Measurements from ENCODE around the gene OSTM1. TPM values are rescaled to one million over a fixed set of nuclear protein-coding genes. Genes with fewer than 3 reads are reported as not detected.
A peak's percentile ranks its signal among the peaks of the same experiment; 100 is the strongest.
"Not testable (repeated sequence)": the region's sequence is repeated elsewhere in the genome, so short reads cannot be mapped to it uniquely, and the experiment has no call there.

Gene OSTM1
- total RNA-seq, 1 experiment from 2014 or later, result 29.8 TPM

DNA sequence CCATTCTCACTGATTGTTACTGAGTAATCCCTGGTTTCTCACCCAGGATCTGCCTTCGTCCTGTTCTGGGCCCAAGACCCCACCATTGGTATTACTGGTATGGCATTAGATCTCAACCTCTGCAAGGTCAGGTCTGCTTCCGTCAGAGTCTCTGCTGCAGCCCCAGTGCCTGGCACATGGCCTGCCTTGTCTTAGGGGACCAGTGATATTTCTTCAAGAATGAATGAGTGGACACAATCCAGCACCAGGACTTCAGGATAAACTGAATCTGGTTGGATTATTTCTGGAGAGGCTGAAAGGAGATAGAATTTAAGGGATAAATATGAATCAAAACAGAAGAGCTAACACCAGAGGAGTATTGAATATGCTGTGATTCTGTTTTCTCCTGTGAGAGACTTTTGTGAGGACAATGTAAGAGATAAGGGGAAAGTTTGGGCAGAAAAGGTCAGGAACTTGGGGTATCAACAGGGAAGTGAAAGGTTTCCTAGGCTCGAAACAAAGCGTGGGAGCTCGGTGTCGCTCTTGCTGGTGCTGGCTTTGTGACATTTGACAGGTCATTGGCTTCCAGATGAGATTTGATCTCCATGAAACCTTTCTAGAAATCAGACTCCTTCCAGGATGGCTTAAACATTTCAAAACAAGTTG is 53.9 kb downstream of the OSTM1 start:
- no peak for DNase-seq (ENCODE audit: low spot score)

DNA sequence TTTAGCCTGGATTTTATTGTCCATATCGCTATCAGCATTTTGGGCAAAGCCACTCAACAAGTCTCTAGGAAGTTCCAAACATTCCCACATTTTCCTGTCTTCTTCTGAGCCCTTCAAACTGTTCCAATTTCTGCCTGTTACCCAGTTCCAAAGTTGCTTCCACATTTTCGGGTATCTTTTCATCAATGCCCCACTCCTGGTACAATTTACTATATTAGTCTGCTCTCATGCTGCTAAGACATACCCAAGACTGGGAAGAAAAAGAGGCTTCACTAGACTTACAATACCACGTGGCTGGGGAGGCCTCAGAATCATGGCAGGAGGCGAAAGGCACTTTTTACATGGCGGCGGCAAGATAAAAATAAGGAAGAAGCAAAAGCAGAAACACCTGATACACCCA is 58.3 kb downstream of the OSTM1 start:
- not testable (repeated sequence) for DNase-seq (ENCODE audit: low spot score)

DNA sequence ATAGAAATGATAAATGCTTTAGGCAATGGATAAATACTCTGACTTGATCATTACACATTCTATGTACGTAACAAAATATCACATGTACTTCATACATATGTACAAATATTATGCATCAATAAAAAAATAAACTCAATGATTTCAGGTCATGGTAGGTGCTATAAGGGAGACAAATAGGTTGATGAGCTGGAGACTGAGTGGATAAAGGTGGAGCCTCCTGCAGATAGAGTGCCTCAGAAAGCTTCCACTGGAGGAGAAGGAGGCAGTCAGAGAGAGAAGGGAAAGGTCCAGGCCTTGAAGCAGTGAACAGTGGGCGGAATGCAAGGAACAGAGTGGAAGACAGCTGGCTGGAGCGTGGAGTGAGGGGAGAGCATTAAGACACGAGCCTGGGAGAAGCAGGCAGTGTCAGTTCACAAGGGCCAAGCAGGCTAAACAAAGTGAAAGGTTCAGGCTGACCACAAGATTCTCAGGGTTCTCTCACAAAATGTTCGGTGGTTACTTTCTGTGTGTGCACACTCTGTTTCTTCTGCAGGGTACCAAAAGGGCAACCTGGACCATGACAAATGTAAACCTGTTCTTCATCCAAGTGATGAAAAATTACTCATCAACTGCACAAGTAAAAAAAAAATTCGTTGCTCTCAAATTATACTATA is 60.6 kb downstream of the OSTM1 start:
- no peak for DNase-seq (ENCODE audit: low spot score)

DNA sequence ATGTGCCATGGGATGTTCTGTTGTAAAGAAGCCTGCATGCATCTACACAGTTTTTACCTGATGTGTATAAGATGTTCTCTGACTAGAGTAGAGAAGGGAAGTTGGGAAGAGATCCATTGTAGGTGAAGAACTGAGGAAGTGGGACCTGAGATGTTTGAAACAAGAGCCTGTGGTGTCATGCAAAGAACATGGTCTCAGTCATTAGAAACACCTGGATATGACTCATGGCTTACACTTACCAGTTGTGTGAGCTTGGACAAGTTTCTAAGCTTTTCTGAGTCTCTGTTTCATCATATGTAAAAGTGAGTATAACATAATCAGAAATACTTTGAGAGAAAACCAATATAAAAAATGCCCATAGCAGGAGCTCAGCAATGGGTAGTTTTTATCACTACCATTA is 64.6 kb downstream of the OSTM1 start:
- DNase-seq (ENCODE audit: low spot score), result no peak

DNA sequence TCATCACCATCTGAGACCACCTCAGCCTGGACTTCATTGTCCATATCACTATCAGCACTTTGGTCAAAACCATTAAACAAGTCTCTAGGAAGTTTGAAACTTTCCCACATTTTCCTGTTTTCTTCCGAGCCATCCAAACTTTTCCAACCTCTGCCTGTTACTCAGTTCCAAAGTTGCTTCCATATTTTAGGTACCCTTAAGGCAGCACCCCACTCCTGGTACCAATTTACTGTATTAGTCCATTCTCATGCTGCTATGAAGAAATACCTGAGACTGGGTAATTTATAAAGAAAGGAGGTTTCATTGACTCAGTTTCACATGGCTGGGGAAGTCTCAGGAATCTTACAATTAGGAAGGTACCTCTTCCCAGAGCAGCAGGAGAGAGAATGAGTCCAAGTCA is 65.3 kb downstream of the OSTM1 start:
- DNase-seq (ENCODE audit: low spot score), result not testable (repeated sequence)

DNA sequence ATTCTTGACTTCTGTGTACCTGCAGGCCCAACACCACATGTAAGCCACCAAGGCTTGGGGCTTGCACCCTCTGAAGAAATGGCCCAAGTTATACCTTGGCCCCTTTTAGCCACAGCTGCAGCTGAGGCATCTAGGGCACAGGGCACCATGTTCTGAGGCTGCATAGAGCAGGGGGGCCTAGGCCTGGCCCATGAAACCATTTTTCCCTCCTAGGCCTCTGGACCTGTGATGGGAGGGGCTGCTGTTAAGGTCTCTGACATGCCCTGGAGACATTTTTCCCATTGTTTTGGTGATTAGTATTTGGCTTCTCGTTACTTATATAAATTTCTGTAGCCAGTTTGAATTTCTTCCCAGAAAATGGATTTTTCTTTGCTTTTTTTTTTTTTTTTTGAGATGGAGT is 66.2 kb downstream of the OSTM1 start:
- DNase-seq (ENCODE audit: low spot score), result no peak

DNA sequence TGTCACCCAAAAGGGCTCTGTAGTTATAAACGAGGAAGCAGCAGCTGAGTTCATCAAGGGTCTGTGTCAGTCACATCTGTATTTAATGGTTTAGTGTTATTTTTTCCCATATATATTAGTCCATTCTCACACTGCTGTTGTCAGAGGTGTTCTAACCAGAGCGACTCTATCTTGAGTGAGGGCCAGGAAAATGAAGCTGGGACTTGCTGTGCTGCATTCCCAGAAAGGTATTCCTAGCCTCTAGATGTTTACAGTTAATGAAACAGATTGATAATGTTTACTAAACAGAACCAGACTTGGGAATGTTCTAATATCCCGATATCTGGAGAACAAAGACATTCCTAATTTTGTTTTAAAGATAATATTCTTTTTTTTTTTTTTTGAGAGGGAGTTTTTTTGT is 68.6 kb downstream of the OSTM1 start:
- DNase-seq (ENCODE audit: low spot score), result no peak

DNA sequence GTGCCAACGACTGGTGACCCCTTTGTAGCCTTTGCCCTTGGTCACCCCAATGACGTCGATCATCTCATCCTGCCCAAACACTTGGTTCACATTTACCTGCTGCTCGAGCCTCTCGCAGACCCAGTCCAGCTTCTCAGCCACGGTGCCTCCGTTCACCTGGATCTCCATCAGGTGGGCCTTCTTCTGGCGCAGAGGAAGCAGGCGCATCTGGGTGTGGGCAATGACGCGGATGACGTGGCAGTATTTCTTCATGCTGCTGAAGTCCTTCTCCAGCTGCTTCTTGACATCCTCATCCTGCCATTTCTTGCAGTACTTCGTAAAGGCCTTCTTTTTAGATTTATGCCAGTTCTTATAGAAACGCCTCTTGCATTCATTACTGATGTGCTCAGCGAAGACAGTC is 69.7 kb downstream of the OSTM1 start:
- no peak for DNase-seq (ENCODE audit: low spot score)

DNA sequence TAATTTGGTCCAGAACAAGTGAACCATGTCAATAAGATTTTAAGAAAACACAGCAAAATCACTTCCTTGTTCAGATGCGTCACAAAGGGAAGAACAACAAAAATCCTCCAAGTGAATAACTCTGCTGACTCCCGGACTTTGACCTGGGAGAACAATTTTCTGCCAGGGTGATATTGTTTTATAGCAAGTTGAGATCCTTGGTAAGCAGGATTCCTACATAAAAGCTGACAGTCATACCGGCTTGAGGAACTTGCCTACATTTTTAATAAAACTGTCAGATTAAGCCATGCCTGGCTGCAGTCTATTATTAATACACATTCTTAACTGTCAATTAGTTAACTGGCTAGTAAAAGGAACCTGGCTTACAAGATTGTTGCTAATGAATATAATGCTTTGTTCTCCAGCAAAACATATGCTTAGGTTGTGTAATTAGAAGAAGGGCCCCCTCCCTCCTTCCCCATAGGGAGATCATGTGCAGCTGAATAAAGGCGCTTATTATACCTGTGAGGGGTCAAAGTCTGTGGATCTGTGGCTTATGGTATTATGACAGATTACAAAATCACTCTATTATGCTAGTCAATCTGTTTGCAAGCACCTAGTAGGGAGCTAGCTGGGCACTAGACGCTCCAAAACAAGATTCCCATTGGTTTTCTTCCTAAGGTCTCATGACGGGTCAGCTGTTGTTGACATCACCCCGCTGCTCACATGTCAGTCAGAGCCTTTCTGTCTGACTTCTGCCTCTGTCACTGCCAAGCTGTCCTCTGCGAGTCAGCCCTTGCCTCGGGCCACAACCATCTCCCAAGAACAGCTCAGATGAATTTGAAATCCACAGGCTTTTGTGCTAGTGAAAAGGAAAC is 71.9 kb downstream of the OSTM1 start:
- DNase-seq (ENCODE audit: low spot score), result peak; percentile 5

DNA sequence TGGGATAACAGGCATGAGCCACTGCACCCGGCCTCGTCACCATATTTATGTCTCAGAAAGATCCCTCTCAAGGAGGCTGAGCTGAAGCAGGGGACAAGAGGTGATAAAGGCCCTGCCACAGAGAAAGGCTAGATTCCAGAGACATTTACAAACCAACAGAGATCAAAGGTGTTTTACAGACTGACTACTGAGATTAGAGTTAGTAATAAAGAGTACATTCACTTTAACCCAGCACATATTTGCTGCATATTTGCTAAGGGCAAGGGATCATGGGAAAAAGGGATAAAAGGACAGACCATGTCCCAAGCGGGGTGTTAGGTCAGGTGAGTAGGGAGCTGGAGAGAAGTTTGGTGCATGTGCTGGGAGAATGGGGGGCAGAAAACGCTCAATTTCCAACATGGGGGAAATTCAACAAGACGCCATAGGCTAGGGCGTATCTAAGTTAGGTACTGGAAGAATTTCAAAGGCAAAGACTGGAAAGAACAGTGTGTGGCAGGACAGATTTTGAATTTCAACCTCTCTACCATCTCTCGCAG is 72.8 kb downstream of the OSTM1 start:
- DNase-seq (ENCODE audit: low spot score), result no peak

DNA sequence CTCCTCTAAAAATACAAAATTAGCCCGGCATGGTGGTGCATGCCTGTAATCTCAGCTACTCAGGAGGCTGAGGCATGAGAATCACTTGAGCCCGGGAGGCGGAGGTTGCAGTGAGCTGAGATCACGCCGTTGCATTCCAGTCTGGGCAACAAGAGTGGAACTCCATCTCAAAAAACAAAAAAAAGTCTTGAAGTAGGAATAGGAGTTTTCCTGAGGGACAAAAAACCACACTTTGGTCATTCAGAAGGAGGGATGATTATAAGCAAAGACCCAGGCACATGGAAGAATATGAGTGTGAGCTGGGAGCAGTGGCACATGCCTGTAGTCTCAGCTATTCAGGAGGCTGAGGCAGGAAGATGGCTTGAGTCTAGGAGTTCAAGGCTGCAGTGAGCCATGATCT is 74.3 kb downstream of the OSTM1 start:
- not testable (repeated sequence) for DNase-seq (ENCODE audit: low spot score)

DNA sequence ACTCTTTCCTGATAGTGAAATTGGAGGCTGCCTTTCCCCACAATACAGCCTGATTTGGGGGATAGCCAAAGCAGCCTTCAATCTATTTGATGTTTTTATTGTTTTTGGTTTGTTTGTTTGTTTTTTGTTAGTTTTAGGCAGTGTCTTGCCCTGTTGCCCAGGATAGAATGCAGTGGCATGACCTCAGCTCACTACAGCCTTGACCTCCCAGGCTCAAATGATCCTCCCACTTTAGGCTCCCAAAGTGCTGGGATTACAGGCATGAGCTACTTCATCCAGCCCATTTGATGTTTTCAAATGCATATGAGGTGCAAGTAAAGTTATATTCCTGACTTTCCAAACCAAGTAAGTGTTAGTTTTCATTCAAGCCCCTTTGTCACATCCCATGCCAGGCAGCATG is 75.2 kb downstream of the OSTM1 start:
- no peak for DNase-seq (ENCODE audit: low spot score)

DNA sequence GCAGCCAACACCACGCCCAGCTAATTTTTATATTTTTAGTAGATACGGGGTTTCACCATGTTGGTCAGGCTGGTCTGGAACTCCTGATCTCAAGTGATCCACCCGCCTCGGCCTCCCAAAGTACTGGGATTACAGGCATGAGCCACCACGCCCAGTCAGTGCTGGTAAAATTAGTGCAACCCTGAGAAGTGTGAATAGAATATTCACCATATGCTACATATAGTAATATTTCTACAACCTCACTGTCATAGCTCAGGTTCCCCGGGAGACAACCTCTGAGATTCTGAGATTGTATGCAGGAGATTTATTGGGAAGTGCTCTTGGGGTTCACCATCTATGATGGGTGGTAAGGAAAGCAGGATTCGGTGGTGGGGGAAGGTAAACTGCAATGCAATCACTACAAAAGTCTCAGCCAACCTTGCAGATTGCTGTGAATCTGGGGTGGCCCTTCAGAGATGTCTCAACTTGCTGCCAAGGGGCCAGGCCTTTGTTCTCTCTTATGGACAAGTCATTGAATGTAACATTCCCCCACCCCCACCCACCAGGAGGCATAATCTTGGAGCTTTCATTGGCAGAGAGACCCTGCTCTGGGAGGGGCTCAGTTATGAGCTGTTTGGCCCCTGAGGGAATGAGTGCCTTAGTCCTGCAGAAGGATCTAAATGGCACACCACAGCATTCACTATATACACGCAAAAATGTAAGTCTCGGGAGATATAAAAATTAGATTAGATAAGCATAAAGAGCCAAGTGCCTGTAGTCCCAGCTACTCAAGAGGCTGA is 82.6 kb downstream of the OSTM1 start:
- no peak for DNase-seq (ENCODE audit: low spot score)

Other genes with a start within 250 kb of the OSTM1 start
- gene SEC63, start 116.5 kb downstream of the OSTM1 start, total RNA-seq (2014; rRNA removed; shearing (Covaris generic)), result 6.6 and 15.4 TPM in 2 replicates
- 0.39 and 0.51 TPM in 2 replicates for gene NR2E1, start 91.3 kb upstream of the OSTM1 start, total RNA-seq (2014; rRNA removed; shearing (Covaris generic))
- gene SNX3, start 186.3 kb upstream of the OSTM1 start, total RNA-seq (2014; rRNA removed; shearing (Covaris generic)), result 114 and 121 TPM in 2 replicates
- 2.7 and 3.3 TPM in 2 replicates for gene AFG1L, start 220.3 kb upstream of the OSTM1 start, total RNA-seq (2014; rRNA removed; shearing (Covaris generic))